Fibroblast of mammary gland (primary cell): ENCODE results near the gene TAC3.

Source experiments
- DNase-seq: peaks from one replicate; pipeline ENCODE4 v3.0.0-alpha.2; 2010; ENCODE audit warnings: low read depth
- H3K4me3 ChIP-seq: 2 replicates; pipeline ENCODE4 v1.5.1; 2011; ENCODE audit warnings: low read depth, mild to moderate bottlenecking, low read length, moderate library complexity; ENCODE audit not compliant: control insufficient read depth
- CTCF ChIP-seq: conservative IDR thresholded peaks from 2 replicates; pipeline ENCODE4 v1.5.1; 2011; ENCODE audit warnings: low read depth, low read length, inconsistent platforms; ENCODE audit not compliant: control insufficient read depth, insufficient read depth

TAC3 gene

GRCh38 chr12:57046086-57046791, 29.9 kb upstream of the TAC3 start:
- no peak for TF ChIP-seq CTCF
- DNase-seq, result no peak
- H3K4me3 ChIP-seq, result no peak overlapping the region

GRCh38 chr12:57044889-57045288, 28.6 kb upstream of the TAC3 start:
- no peak for DNase-seq
- no peak overlapping the region for H3K4me3 ChIP-seq
- no peak for TF ChIP-seq CTCF

GRCh38 chr12:57044468-57044867, 28.1 kb upstream of the TAC3 start:
- no peak for TF ChIP-seq CTCF
- no peak for DNase-seq

GRCh38 chr12:57042695-57043094, 26.4 kb upstream of the TAC3 start:
- no peak for DNase-seq
- H3K4me3 ChIP-seq, result no peak overlapping the region
- no peak for TF ChIP-seq CTCF

More at GRCh38 chr12:57044468-57044867, 28.1 kb upstream of the TAC3 start:
- no peak overlapping the region for H3K4me3 ChIP-seq

GRCh38 chr12:57040750-57041149, 24.4 kb upstream of the TAC3 start:
- DNase-seq, result no peak

GRCh38 chr12:57040211-57040610, 23.9 kb upstream of the TAC3 start:
- H3K4me3 ChIP-seq, result no peak overlapping the region
- no peak for TF ChIP-seq CTCF
- DNase-seq, result no peak

More at GRCh38 chr12:57040750-57041149, 24.4 kb upstream of the TAC3 start:
- H3K4me3 ChIP-seq, result no peak overlapping the region
- no peak for TF ChIP-seq CTCF
